GM12878 (cell line): ENCODE data around the gene BMAL2. TPM values are rescaled to one million over a fixed set of nuclear protein-coding genes. Genes with fewer than 3 reads are reported as not detected.

Source experiments
- ATAC-seq: fragments of 200-7000 bp; cut with Tn5 transposase; 3 replicates; pipeline ENCODE4 v1.9.1; 2020; ENCODE audit warnings: mild to moderate bottlenecking, moderate library complexity
- BruUV-seq: library from RNA; stranded (reverse); fragments of 400-500 nt; replicated peaks from 2 replicates; lab custom pipeline; 2021; lab: Mats Ljungman, UMichigan
- CTCF ChIA-PET: fragments of 300-600 bp; sonication (Branson Sonifier 250); formaldehyde crosslinking; extraction: SDS; loops from one replicate; lab custom pipeline; 2021; ENCODE audit warnings: inconsistent platforms; lab: Yijun Ruan, JAX
- POLR2A ChIA-PET: fragments of 350-600 bp; formaldehyde crosslinking; extraction: SDS; loops from one replicate; lab custom pipeline; 2021; ENCODE audit warnings: inconsistent platforms; lab: Charles Lee
- RAD21 ChIA-PET: fragments of 300-600 bp; sonication (Branson Sonifier 250); formaldehyde crosslinking; loops from one replicate; lab custom pipeline; 2023; ENCODE audit warnings: antibody characterized with exemption; ENCODE audit not compliant: unreplicated experiment; lab: Charles Lee
- SMC1A ChIA-PET: fragments of 300-600 bp; sonication (Branson Sonifier 250); formaldehyde crosslinking; loops from one replicate; lab custom pipeline; 2023; ENCODE audit not compliant: unreplicated experiment, uncharacterized antibody; lab: Charles Lee
- DNase-seq: peaks from one replicate; pipeline ENCODE4 v3.0.0-alpha.2; 2011; ENCODE audit warnings: low read depth, low spot score
- FAIRE-seq: peaks from 3 replicates; lab custom pipeline; 2011; peaks lifted over from hg19 to GRCh38; lab: Jason Lieb, UNC
- H2AFZ ChIP-seq: 2 replicates; pipeline ENCODE4 v1.6.0; 2011; ENCODE audit warnings: low read depth, low read length, control low read depth; ENCODE audit not compliant: control insufficient read depth
- H3K27ac ChIP-seq: 2 replicates; pipeline ENCODE4 v1.5.1; 2011; ENCODE audit warnings: control low read depth; ENCODE audit not compliant: control insufficient read depth, insufficient read depth
- H3K27me3 ChIP-seq, 2 experiments: replicated peaks in 1 of 2; 2 replicates each; pipeline versions ENCODE4 v1.6.0 to v1.6.1; 2011; ENCODE audit warnings: low read length in 1 of 2; ENCODE audit not compliant: control insufficient read depth in 2 of 2, insufficient read depth in 2 of 2
- H3K36me3 ChIP-seq, 2 experiments: 2 replicates each; pipeline ENCODE4 v1.5.1; 2011; ENCODE audit warnings: low read length in 1 of 2; ENCODE audit not compliant: control insufficient read depth in 2 of 2, insufficient read depth in 2 of 2
- H3K4me1 ChIP-seq: 2 replicates; pipeline ENCODE4 v1.6.1; 2011; ENCODE audit warnings: mild to moderate bottlenecking, low read length, moderate library complexity, mixed read lengths; ENCODE audit not compliant: control insufficient read depth, insufficient read depth
- H3K4me2 ChIP-seq: 2 replicates; pipeline ENCODE4 v1.6.0; 2011; ENCODE audit warnings: control low read depth; ENCODE audit not compliant: control insufficient read depth, insufficient read depth
- H3K4me3 ChIP-seq: fragments of 200-600 bp; sonication (generic); 2 replicates; pipeline ENCODE4 v1.5.1; 2016
- H3K79me2 ChIP-seq: 2 replicates; pipeline ENCODE4 v1.6.0; 2011; ENCODE audit warnings: low read length; ENCODE audit not compliant: control insufficient read depth, insufficient read depth
- H3K9ac ChIP-seq: 2 replicates; pipeline ENCODE4 v1.8.0; 2011; ENCODE audit warnings: low read length, control low read depth, mixed read lengths; ENCODE audit not compliant: control insufficient read depth, insufficient read depth
- H3K9me3 ChIP-seq: replicated peaks from 3 replicates; pipeline ENCODE4 v1.5.1; 2011; ENCODE audit warnings: mild to moderate bottlenecking, low read length; ENCODE audit not compliant: control insufficient read depth, insufficient read depth
- H4K20me1 ChIP-seq: 2 replicates; pipeline ENCODE4 v1.6.0; 2011; ENCODE audit not compliant: control insufficient read depth, insufficient read depth
- ATF2 ChIP-seq: IDR thresholded peaks from 2 replicates; pipeline ENCODE4 v1.6.1; 2012; ENCODE audit warnings: low read length, inconsistent platforms
- BCLAF1 ChIP-seq: fragments of 450-650 bp; IDR thresholded peaks from 2 replicates; pipeline ENCODE4 v1.6.1; 2017; ENCODE audit warnings: antibody characterized with exemption, mild to moderate bottlenecking, moderate library complexity
- CHD1 ChIP-seq: IDR thresholded peaks from 2 replicates; pipeline ENCODE4 v1.6.1; 2012; ENCODE audit warnings: low read depth, low read length, improper control_type of control experiment
- HCFC1 ChIP-seq: fragments of 150-350 bp; IDR thresholded peaks from 2 replicates; pipeline ENCODE4 v1.6.1; 2014; ENCODE audit warnings: low read length
- HDAC6 ChIP-seq: fragments of 200-600 bp; sonication (generic); IDR thresholded peaks from one replicate; pipeline ENCODE4 v1.8.0; 2017; ENCODE audit warnings: antibody characterized with exemption; ENCODE audit not compliant: unreplicated experiment
- IRF3 ChIP-seq: fragments of 450-650 bp; IDR thresholded peaks from 2 replicates; pipeline ENCODE4 v1.6.1; 2014; ENCODE audit warnings: mild to moderate bottlenecking
- NFIC ChIP-seq: IDR thresholded peaks from 2 replicates; pipeline ENCODE4 v1.6.1; 2012; ENCODE audit warnings: low read depth, mild to moderate bottlenecking, inconsistent platforms, low read length, moderate library complexity
- NFXL1 ChIP-seq: fragments of 450-650 bp; IDR thresholded peaks from 2 replicates; pipeline ENCODE4 v1.6.1; 2017; ENCODE audit warnings: antibody characterized with exemption, mild to moderate bottlenecking, borderline replicate concordance
- RBBP5 ChIP-seq: fragments of 200-600 bp; sonication (generic); conservative IDR thresholded peaks from 2 replicates; pipeline ENCODE4 v1.6.1; 2016
- SKIL ChIP-seq: fragments of 450-650 bp; IDR thresholded peaks from 2 replicates; pipeline ENCODE4 v1.6.1; 2017; ENCODE audit warnings: mild to moderate bottlenecking, low read depth, inconsistent platforms; ENCODE audit not compliant: poor library complexity, severe bottlenecking
- SMC3 ChIP-seq: IDR thresholded peaks from 2 replicates; pipeline ENCODE4 v1.6.1; 2011; ENCODE audit warnings: low read length, improper control_type of control experiment, borderline replicate concordance
- SRF ChIP-seq, 2 experiments: IDR thresholded peaks; 2 replicates each; pipeline ENCODE4 v1.6.1; 2011; ENCODE audit warnings: low read depth in 2 of 2, low read length in 2 of 2, mild to moderate bottlenecking in 1 of 2, moderate library complexity in 1 of 2
- STAT3 ChIP-seq: IDR thresholded peaks from 2 replicates; pipeline ENCODE4 v1.6.1; 2011; ENCODE audit warnings: low read depth, low read length, improper control_type of control experiment
- ZBED1 ChIP-seq: IDR thresholded peaks from 2 replicates; pipeline ENCODE4 v1.6.1; 2016; ENCODE audit warnings: borderline replicate concordance
- WGBS: methylation state at CpG from one replicate; pipeline ENCODE4 v1.1.6; 2016; ENCODE audit warnings: low lambda C conversion rate; ENCODE audit not compliant: insufficient replicate concordance, insufficient coverage; ENCODE audit errors: missing lambda C conversion rate; 5-methylcytosine and 5-hydroxymethylcytosine counted together
- in situ Hi-C: fragments of 300-500 bp; cut with MboI; formaldehyde crosslinking; loops from 9 replicates; pipeline ENCODE4 v1.14.3; 2018; ENCODE audit warnings: mixed read lengths
- intact Hi-C: fragments of 100-400 bp; cut with micrococcal nuclease; formaldehyde crosslinking; loops from one replicate; pipeline ENCODE4 v1.14.2; 2022; ENCODE audit not compliant: unreplicated experiment
- polyA plus RNA-seq, 11 experiments: library from polyadenylated mRNA; depleted of rRNA in 4 of 11; unstranded in 6 of 11; stranded (reverse) in 5 of 11; fragments of >200 nt; fragmentation: Nextera tagmentation in 4 of 11; fragmentation: Illumina TruSeq in 1 of 11; extraction: Ambion mirVana in 4 of 11; extraction: Trizol in 1 of 11; gene quantifications; 1 replicate in 1 of 11; 2 replicates in 10 of 11; pipeline versions ENCODE4 v1.2.1 to v1.2.3, GENCODE V29; 2011 to 2016; ENCODE audit warnings: inconsistent platforms in 2 of 11, missing spikeins in 2 of 11, low read depth in 1 of 11
- total RNA-seq, 4 experiments: library from RNA; depleted of rRNA in 3 of 4; stranded (reverse); fragments of >200 nt in 3 of 4; fragmentation: Illumina TruSeq in 1 of 4; extraction: Trizol in 1 of 4; gene quantifications; 2 replicates each; pipeline versions ENCODE4 v1.2.1 to v1.2.3, GENCODE V29; 2013 to 2021

The BMAL2 gene
- total and polyA plus RNA-seq, 10 of the 15 experiments (the other 5 are each of a cell fraction or from before 2014, with no cell fraction given), result 7.9 to 53.6 (median 35.5) TPM

- ATAC-seq (no peak), FAIRE-seq (no peak), DNase-seq (no peak)
- RAD21 ChIA-PET, result no interaction called here
- no TSS peak for BruUV-seq
- CTCF ChIA-PET, result interaction anchor here (0.9 kb wide), 1 partner anchor 29 kb away, joined by 4 read pairs; no protein-coding TSS in a partner anchor
- Histone ChIP-seq H2AFZ (no peak overlapping the region), H3K4me3 (no peak overlapping the region), H3K4me1 (no peaks in the 10 kb centered on the region), H3K27ac (no peak overlapping the region), H4K20me1 (no peaks in the 10 kb centered on the region; the same call in 1 of the 2 replicates), H3K36me3 (no peaks in the 10 kb centered on the region; a peak in 1 of 4 replicates), H3K4me2 (no peak overlapping the region), H3K9ac (no peak overlapping the region), H3K27me3 (no peaks in the 10 kb centered on the region), H3K9me3 (no peaks in the 10 kb centered on the region; the same call in 1 of the 3 replicates), H3K79me2 (peaks cover 16% of the 10 kb centered on the region)
- in situ Hi-C loops, result no loop called here
- POLR2A ChIA-PET, result interaction anchor here (0.5 kb wide), 1 partner anchor 858 kb away, joined by 3 read pairs; no protein-coding TSS in a partner anchor
- SMC1A ChIA-PET, result interaction anchor here (2.0 kb wide), 1 partner anchor 22 kb away, joined by 4 read pairs; no protein-coding TSS in a partner anchor
- intact Hi-C loops, result no loop called here
- TF ChIP-seq IRF3, result no peak
- TF ChIP-seq ATF2, result no peak
- TF ChIP-seq SKIL, result no peak
- no peak for TF ChIP-seq STAT3
- TF ChIP-seq SRF (IDR thresholded peaks at IDR 0.05; ENCODE audit: low read depth in 2 of 2, low read length in 2 of 2), result no peak
- no peak for TF ChIP-seq NFXL1
- TF ChIP-seq ZBED1, result no peak
- TF ChIP-seq HDAC6, result no peak
- TF ChIP-seq BCLAF1, result no peak
- no peak for TF ChIP-seq NFIC
- no peak for TF ChIP-seq HCFC1
- TF ChIP-seq CHD1, result no peak
- TF ChIP-seq SMC3, result no peak
- no peak for TF ChIP-seq RBBP5
- 100% methylated on average over 1 of the region's 1 CpG for WGBS
These were observed 23.3 kb downstream of the BMAL2 start for GRCh38 chr12:27355979-27356378.
